Activated CD8-positive, alpha-beta memory T cell treated with anti-CD3 and anti-CD28 coated beads, Interleukin-2, amount 50 U/mL, for 48 hours (primary cell): ENCODE measurements around the gene KLF11.

Experiments used
- DNase-seq: peaks from one replicate; pipeline ENCODE4 v3.0.0-alpha.2; 2020

Gene KLF11

GRCh38 chr2:10071176-10071575 is 27.8 kb downstream of the KLF11 start:
- DNase-seq = no peak

- DNase-seq = no peak
Measured at GRCh38 chr2:10071595-10071994, 28.2 kb downstream of the KLF11 start.

DNA sequence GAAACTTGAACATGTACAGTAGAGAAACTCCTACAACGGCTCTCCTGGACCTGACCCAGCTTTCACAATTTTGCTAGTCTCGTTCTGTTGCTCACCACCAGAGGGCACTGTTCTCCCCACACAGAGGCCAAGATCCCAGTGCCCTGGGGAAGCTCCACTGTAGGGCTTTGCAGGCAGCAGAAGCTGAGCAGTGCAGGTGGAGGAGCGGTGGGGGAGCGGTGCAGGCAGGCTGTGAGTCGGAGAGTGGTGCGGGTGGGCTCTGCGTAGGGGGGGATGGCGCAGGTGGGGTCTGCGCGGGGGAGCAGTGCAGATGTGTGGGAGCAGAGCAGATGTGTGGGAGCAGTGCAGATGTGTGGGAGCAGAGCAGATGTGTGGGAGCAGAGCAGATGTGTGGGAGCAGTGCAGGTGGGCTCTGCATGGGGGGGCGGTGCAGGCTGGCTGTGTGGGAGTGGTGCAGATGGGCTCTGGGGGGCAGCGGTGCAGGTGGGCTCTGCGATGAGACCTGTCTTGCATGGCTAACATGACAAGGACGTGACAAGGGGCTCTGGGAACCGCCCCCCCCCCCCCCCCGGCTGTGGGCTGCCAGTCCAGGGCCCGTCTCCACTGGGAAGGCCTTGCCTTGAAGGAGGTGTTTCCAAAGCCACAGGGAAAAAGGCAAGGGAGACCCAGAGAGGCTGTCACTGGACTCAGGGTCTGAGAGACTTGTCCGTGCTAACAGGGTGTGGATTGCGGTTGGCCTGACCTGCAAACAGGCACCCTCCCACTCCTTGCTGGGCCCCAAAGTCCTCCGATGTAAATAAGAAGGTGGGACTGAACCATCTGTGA is 29.5 kb downstream of the KLF11 start:
- DNase-seq = peak; percentile 83

- DNase-seq = no peak
Measured at GRCh38 chr2:10073706-10074105, 30.4 kb downstream of the KLF11 start.

DNA sequence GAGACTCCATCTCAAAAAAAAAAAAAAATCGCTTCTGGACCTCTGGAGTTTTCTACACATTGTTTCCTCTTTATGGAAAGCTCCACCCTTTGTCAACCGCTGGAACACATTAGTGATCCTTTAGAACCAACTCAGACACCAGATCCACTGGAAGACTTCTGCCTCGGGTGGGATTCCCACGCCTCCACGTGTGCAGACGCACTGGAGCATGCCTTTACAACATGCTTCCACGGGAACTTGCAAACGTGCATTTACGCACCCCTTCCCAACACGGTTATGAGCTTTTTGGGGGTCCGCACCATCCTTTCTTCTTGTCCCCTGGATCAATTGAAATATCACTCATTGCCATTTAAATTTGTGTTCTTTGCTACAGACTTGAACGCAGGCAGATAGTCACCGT is 31.8 kb downstream of the KLF11 start:
- DNase-seq = no peak

GRCh38 chr2:10075571-10076209 is 32.3 kb downstream of the KLF11 start:
- no peak for DNase-seq

- no peak for DNase-seq
Measured at GRCh38 chr2:10076511-10076910, 33.2 kb downstream of the KLF11 start.

DNA sequence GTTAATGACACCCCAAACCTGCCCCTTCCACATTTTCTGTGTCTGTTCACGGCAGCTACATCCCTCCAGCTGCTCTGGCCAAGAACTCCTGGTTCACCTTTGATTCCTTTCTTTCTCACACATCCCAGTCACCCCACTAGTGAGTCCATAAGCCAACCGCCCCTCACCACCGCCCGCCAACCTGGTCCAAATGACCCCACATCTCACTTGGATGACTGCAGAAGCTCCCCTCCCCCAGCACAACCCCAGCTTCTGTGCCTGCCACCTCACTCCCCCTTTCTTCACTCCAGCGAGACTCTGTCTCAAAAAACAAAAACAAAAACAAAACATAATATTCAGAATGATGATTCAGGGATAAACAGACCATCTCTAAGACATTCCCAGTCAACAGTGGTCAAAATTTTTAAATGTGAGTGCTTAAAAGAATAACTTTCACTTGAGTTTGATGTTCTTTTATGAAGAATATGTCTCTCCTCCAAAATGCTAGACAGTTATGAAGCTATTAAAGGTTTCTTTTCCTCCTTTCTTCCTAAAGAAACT is 33.7 kb downstream of the KLF11 start:
- DNase-seq = no peak

- no peak for DNase-seq
Measured at GRCh38 chr2:10078001-10078400, 34.7 kb downstream of the KLF11 start.

- DNase-seq = no peak
Measured at GRCh38 chr2:10078704-10079265, 35.4 kb downstream of the KLF11 start.

GRCh38 chr2:10079266-10079869 is 36.0 kb downstream of the KLF11 start:
- peak; percentile 54 for DNase-seq

GRCh38 chr2:10079870-10080535 is 36.7 kb downstream of the KLF11 start, which contains the start of gene CYS1:
Gene CYS1 (minus strand): TSS chr2:10080411. CDS start chr2:10080223, 188 bp downstream.
- DNase-seq = peak; percentile 59

GRCh38 chr2:10080536-10081304 is 37.4 kb downstream of the KLF11 start:
- peak; percentile 61 for DNase-seq

DNA sequence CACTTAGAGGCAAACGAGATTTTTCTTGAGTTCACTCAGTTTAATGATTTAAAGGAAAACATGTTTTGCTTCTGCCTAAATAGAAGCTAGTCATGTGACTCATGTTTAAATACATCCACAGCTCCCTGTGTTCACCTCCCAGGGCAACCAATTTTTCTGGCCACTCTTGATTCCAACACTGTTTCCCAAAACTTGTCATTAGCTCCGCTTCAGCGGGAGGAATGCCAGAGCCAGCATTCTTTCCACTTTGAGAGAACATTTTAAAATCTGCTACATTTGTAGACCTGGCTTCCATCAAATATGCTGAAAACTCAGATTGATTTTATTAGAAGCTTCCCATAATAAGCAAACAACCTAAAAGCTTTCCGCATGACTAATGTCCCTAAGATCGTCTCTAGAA is 39.7 kb downstream of the KLF11 start:
- DNase-seq = no peak

DNA sequence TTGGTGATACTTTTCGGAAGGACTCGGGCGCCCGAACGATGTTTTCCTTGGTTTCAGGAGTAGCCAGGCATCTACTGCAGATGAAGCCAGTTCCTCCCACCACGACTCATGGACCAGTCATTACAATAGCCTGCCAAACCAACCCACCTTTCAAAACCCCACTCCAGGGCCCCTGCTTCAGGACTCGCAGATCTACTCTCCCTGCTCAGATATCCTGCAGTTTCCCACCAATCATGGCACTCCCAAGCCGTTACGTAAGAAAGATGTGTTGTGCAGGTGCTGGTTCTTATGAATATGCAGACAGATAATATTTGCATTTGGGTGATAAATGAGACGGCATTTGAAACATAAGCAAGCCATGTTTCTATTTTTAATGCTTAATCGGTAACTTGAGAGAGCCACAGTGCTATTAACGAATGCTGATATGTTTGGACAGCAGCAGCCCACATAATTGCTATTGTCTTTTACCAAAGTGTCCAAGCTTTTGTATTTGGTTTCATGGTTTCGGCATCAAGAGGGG is 40.4 kb downstream of the KLF11 start:
- no peak for DNase-seq

- DNase-seq = no peak
Measured at GRCh38 chr2:10084223-10084865, 41.0 kb downstream of the KLF11 start.

GRCh38 chr2:10085043-10085667 is 41.8 kb downstream of the KLF11 start:
- no peak for DNase-seq

GRCh38 chr2:10085668-10086059 is 42.3 kb downstream of the KLF11 start:
- DNase-seq = no peak

GRCh38 chr2:10086950-10087349 is 43.6 kb downstream of the KLF11 start:
- DNase-seq = no peak

DNA sequence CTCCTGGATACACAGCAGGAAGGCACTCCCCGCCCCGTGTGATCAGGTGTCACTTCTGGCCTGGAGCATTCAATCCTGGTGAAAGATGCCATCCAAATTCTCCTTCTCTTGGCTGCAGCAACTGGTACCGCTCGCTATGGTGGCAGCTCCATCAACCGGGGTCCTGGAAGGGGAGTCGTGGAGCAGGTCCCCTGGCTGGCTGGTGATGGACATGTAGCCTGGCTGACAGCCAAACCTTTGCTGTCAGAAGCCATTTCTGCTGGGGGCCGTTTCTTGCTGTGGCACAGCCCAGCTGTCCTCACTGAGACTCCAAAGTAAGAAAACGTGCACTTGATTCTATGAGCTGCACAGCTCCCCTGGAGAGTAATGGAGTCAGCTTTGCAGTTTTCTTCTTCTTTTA is 44.0 kb downstream of the KLF11 start:
- DNase-seq = no peak
